Measurements from ENCODE around the gene PDE1A.
"Not testable (repeated sequence)": the region's sequence is repeated elsewhere in the genome, so short reads cannot be mapped to it uniquely, and the experiment has no call there.

PDE1A gene

GRCh38 chr2:182406221-182406620, 20.6 kb downstream of the PDE1A start:
- DNase-seq (ENCODE audit: low spot score) = no peak

DNA sequence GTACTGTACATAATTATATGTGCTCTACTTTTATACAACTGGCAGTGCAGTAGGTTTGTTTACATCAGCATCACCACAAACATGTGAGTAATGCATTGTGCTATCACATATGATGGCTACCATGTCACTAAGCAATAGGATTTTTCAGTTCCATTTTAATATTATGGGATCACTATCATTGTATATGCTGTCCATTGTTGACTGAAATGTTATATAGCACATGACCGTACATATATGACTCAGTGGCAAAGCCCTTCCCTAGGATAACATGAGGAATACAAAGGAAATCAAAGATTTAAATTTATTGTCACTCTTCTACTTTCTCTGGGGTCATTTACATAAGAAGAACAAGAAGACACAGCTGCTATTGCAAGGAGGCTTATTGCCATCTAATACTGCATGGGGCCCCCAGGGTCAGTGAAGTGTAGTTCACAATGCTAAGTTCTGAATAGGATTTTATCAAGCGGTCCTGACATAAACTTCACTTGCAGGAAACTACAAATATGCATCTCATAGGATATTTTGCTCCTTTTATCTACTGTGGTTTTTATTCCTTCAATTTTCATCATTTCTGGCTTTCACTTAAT, 21.8 kb downstream of the PDE1A start:
- DNase-seq (ENCODE audit: low spot score) = no peak

DNA sequence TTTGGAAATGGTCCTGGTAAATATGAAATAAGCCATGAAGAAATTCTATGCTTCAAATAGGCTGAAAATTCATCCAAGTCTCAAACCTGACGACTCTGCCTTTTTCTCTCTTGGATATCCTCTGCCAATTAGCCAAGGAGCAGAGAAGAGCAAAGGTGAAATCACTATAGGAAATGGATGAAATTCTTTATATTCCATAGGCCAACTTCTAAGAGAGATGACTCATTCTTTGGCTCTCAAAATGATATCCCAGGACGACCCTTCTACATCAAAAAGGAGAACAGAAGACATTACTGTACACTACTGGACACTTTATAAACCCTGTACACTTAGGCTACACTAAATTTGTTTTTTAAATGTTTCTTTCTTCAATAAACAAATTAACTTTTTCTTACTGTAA, 22.7 kb downstream of the PDE1A start:
- no peak for DNase-seq (ENCODE audit: low spot score)

DNA sequence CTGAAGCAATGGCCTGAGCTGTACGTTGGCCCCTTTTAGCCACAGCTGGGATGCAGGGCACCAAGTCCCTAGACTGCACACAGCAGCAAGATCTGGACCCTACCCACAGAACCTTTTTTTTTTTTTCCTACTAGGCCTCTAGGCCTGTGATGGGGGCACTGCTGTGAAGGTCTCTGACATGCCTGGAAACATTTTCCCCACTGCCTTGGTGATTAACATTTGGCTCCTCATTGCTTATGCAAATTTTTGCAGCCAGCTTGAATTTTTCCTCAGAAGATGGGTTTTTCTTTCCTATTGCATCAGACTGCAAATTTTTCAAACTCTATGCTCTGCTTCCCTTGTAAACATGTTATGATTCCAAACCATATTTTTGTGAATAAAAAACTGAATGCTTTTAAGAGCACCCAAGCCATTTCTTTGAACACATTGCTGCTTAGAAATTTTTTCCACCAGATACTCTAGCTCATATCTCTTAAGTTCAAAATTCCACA, 33.5 kb downstream of the PDE1A start:
- DNase-seq (ENCODE audit: low spot score) = no peak

GRCh38 chr2:182391443-182391842, 35.4 kb downstream of the PDE1A start:
- no peak for DNase-seq (ENCODE audit: low spot score)

GRCh38 chr2:182386267-182386880, 40.5 kb downstream of the PDE1A start:
- DNase-seq (ENCODE audit: low spot score) = not testable (repeated sequence)

DNA sequence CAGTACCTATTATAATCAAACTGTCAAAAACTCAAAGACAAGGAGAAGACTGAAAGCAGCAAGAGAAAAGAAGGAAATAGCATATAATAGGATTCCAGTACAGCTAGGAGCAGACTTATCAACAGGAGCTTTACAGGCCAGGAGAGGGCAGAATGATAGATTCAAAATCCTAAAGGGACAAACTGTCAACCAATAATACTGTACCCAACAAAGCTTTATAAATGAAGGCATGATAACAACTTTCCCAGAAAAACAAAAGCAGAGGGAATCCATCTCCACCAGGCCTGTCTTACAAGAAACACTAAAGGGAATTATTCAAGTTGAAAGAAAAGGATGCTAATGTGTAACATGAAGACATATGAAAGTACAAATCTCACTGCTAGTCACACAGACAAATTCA, 42.0 kb downstream of the PDE1A start:
- DNase-seq (ENCODE audit: low spot score) = no peak

- DNase-seq (ENCODE audit: low spot score) = no peak
Measured at GRCh38 chr2:182381225-182381624, 45.6 kb downstream of the PDE1A start.

DNA sequence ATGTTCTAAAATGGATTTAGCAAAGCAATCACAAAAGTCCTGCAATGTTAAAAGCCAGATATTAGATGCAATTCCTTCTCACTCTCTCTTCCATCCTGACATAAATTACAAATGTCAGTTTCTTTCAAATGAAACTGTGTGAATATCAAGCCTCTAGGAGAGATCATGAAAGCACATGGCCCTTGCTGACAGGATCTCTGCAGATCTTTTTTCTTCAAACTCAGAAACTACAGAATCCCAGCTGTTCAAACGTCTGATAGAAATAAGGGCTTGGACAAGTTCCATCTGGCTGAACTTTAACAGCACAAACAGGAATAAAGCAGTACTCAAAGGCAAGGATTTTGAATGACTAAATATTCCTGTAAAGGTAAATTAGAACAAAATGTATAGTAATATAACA, 47.6 kb downstream of the PDE1A start:
- no peak for DNase-seq (ENCODE audit: low spot score)

DNA sequence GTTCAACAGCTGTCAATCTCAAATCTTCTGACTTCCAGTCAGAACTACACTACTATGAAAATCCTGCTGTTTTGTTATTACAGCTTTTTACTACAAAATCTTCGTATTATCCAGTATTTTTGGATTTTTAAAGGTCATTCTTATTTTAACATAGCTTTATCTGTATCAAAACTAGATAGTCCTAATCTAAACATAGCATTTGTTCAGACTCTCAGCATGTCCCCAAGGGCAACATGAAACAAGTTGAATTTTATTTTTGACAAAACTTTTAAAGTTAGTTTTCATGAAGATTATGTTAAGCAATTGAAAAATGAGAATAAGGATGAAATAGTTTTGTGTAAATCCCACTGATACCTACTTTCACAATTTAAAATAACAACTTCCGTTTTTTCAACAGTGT, 48.1 kb downstream of the PDE1A start:
- no peak for DNase-seq (ENCODE audit: low spot score)

DNA sequence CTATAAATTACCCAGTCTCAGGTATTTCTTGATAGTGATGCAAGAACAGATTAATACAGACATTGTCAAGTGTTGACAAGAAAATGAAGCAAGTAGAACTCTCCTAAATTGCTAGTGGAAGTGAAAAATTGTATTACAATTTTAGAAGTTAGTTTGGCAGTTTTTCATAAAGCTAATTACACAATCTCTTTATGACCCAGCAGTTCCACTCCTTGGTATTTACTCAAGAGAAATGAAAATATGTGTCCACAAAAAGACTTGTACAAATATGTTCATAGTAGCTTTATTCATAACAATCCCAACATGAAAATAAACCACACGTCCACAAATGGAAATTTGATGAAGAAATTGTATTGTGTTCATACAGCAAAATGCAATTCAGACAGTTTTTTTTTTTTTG, 49.4 kb downstream of the PDE1A start:
- DNase-seq (ENCODE audit: low spot score) = no peak

DNA sequence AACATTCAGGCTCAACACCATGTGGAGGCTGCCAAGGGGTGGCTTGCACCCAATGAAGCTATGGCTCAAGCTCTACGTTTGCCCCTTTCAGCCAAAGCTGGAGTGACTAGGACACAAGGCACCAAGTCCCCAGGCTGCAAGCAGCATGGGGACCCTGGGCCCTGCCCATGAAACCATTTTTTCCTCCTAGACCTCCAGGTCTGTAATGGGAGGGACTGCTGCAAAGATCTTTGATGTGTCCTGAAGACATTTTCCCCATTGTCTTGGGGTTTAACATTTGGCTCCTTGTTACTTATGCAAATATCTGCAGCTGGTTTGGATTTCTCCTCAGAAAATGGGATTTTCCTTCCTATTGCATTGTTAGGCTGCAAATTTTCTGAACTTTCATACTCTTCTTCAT, 51.0 kb downstream of the PDE1A start:
- no peak for DNase-seq (ENCODE audit: low spot score)

DNA sequence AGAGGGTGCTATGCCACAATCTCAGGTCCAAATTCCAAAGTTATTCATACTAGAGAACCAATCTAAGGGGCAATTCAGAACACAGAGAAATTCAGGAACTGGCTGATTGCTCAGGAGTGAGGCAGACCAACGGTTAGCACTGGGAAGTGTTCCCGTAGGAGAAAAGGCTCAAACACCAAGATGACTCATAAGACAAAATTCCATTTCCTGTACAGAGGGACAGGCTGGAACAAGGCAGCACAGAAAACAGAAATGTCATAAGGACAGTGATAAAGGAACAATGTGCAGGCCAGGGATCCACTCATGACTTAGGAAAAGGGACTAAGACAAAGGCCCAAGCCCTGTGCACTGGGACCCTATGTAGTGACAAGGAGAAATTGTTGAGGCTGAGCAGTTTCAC, 54.2 kb downstream of the PDE1A start:
- DNase-seq (ENCODE audit: low spot score) = peak; percentile 78

DNA sequence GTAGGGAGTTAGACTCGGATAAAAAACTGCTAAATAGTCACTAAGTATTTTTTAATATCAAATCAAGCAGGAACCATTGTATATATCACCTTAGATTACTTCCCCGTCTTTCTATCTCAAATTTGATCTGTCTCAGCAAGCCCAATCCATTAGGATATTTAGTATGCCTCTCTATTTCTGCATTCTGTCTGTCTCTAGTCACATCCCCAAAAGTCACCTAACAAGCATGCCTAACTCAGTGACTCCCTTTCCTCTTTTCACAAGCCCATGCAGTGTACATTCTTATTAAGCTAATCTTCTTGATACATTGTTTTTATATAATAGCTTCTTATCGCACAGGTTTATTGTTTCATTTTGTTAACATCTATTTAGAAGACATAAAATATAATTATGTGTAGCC, 57.8 kb downstream of the PDE1A start:
- no peak for DNase-seq (ENCODE audit: low spot score)

GRCh38 chr2:182368446-182368845, 58.4 kb downstream of the PDE1A start:
- DNase-seq (ENCODE audit: low spot score) = no peak

DNA sequence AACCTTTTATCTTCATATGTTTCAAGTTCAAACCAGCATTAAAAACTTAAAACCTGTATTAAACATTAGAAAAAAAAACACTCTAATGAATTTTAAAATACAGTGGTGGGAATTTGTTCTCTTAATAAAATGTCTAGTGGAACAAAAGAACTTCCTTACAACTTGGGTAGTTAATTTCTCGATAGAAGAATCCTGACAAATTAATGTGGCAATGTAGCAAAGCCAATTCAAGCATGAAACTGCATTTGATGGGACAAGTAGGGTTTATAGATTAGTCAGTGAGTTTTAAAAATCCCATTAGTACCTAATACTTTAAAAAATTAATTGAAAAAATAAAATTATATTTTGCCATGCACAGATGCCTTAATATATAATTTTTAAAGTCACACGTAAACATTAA, 59.4 kb downstream of the PDE1A start:
- no peak for DNase-seq (ENCODE audit: low spot score)

GRCh38 chr2:182366628-182367027, 60.2 kb downstream of the PDE1A start:
- DNase-seq (ENCODE audit: low spot score) = no peak

DNA sequence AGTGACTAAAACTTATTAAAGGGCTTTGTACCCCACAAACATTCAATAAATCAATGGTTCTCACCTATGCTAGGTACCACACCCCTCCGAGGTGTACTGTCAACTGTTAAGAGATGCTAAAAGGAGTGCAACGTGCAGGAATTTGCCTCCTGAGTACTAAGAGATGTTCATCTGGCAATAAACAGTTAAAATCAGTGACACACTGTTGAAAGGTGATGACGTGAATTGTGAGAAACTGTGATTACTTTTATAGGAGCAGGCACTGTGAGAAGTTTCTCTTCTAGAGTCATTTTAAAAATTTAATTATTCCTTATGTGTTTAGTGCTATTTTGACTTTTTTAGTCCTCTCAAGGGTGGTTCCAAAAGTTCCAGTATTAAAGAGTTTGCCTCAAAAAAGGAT, 61.0 kb downstream of the PDE1A start:
- DNase-seq (ENCODE audit: low spot score) = no peak

GRCh38 chr2:182361477-182361876, 65.4 kb downstream of the PDE1A start:
- DNase-seq (ENCODE audit: low spot score) = no peak

DNA sequence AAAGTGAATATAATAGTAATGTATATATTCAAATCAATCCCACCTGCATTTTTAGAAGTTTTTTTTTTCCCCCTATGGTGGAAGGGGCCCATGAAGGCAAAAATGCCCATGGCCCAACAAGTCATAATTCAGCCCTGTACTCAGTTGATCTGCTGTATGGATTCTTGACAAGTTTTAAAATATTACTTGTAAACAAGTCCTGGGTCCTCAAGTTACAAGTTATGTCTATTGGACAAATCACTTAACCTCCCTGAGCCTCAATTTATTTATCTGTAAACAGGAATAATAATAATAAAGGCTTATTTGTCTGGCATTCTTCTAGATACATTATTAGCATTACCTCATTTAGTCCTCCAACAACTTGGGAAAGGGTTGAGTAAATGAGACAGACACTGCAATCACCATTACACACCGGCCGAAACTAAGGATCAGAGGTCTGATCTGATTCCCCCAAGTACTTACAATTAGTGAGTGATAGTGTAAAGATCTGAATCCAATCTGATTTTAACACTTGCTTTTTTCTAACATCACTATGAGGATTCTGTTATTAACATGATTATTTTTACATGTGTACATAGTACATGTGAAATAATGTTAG, 66.1 kb downstream of the PDE1A start:
- no peak for DNase-seq (ENCODE audit: low spot score)

GRCh38 chr2:182359990-182360662, 66.7 kb downstream of the PDE1A start:
- no peak for DNase-seq (ENCODE audit: low spot score)

DNA sequence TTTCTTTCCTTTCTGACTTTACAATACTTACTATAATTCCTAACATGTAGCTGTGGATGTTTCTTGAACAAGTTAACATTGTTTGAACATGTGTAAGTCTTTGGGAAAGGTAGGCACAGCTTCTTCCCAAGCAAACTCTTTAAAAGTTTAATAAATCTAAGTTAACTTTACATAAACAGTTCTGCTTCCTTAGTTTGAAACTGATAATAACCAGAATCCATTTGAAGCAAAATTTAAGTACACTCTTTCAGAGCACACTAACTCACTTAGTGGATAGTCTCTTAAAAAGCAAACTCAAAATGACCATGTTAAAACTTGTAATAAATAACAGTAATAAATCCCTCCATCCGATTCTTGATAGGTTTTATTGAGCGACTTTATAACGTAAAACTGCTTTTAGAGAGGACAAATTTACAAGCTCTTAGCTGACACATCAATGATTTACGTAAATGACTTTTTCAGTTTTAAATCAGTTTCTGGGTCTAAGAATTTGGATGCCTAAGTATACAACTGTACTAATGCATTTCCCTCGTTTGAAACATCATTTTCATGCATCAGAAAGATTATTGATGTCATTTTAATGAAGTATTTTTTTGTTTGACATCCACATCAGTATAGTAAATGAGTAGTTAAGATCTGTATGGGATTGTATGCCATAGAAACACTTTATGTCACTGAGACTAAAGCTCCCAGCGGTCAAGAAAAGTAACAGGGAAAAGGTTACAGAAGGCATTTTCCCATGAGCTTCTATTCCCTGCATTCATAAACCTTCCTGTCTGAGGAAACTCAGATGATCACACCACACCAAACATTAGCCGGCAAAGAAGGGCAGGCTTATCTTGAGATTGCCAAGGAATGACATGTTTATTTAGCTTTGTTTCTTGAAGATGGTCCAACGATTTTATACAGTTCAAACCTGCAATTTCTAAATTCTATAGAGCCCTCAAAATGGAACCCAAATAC, 67.5 kb downstream of the PDE1A start:
- DNase-seq (ENCODE audit: low spot score) = no peak
